HuH-7.5 (cell line): ENCODE data around the gene DOCK4.

ENCODE experiments used
- DNase-seq: peaks from one replicate; pipeline ENCODE4 v3.0.0; 2011; ENCODE audit warnings: low spot score

DOCK4 gene

GRCh38 chr7:112006071-112006470, 200.1 kb downstream of the DOCK4 start:
- DNase-seq: no peak

- no peak for DNase-seq
Measured at GRCh38 chr7:112005205-112005775, 200.9 kb downstream of the DOCK4 start.

DNA sequence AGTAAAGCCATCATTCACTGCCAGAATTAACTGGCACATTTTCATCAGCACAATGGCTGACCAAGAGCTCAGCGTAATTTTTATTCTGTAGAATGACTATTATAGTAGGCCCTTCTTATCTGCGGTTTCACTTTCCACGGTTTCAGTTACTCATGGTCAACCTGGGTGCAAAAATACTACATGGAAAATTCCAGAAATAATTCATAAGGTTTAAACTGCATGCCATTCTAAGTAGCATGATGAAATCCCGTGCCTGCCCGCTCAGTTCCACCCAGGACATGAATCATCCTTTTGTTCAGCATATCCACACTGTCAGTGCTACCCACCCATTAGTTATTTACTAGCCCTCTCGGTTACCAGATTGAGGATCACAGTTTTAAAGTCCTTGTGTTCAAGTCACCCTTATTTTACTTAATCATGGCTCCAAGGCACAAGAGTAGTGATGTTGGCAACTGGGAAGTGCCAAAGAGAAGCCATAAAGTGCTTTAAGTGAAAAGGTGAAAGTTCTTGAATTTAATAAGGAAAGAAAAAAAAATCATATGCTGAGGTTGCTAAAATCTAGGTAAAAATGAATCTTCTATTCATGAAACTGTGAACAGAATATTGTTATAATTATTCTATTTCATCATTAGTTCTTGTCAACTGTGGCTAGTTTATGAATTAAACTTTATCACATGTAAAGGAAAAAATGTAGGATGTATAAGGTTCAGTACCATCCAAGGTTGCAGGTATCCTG, 204.9 kb downstream of the DOCK4 start:
- DNase-seq: no peak

- DNase-seq: no peak
Measured at GRCh38 chr7:111998326-111998725, 207.9 kb downstream of the DOCK4 start.

GRCh38 chr7:111997546-111997945, 208.7 kb downstream of the DOCK4 start:
- no peak for DNase-seq

GRCh38 chr7:111992601-111993000, 213.6 kb downstream of the DOCK4 start:
- DNase-seq: no peak

- no peak for DNase-seq
Measured at GRCh38 chr7:111990643-111991042, 215.6 kb downstream of the DOCK4 start.

DNA sequence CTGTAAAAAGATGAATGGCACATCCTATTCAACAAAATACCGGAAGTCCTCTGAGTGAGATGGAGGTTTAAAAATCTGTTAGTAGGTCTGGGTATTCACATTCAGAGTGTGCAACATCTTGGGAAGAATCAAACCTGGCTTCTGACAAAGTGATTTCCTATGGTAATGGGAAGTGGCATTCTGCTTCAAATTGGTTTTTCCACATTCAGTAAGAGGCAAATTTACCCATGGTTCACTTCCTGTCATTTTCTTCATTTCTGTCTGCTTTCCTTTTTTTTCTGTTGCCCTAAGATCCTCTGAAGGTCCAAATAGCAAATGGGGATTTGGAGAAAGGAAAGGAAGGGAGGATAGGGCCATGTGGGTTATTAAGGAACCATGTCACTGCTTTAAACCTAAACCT, 218.3 kb downstream of the DOCK4 start:
- DNase-seq: no peak

DNA sequence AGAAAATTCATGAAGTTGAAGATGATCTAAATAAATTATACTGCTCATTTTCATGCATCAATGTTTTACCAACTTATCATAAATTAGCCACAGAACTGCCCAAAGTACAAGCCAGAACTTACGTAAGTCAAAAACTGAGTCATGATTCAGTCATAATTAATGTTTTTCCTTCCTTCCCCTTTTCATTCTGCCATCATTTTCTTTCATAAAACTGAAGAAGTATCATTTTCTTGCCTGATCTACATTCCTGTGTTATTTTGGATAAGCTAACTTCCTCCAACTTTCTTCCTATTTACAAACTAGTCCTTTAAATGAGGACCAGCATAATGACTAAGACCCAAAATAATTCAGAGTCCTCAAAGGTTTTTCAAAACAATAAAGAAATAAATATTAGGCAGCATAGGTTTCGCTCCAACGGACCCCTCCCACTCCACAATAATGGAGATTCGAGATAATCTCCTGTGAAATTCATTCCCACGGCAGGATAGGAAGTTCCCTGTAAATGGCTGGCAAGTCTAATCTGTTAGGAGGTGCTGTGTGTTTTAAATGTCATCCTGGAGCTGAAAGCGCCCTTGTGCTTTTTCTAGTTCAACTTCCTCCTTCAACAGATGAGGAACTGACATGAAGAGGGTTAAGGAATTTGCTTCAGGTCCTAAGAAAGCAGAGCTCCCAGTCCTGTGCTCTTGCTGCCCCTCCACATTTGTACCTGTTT, 218.9 kb downstream of the DOCK4 start:
- DNase-seq: no peak

GRCh38 chr7:111986601-111987000, 219.6 kb downstream of the DOCK4 start:
- DNase-seq: no peak

- DNase-seq: no peak
Measured at GRCh38 chr7:111985798-111986197, 220.4 kb downstream of the DOCK4 start.

- no peak for DNase-seq
Measured at GRCh38 chr7:111982804-111983203, 223.4 kb downstream of the DOCK4 start.

- DNase-seq: no peak
Measured at GRCh38 chr7:111982133-111982532, 224.1 kb downstream of the DOCK4 start.

DNA sequence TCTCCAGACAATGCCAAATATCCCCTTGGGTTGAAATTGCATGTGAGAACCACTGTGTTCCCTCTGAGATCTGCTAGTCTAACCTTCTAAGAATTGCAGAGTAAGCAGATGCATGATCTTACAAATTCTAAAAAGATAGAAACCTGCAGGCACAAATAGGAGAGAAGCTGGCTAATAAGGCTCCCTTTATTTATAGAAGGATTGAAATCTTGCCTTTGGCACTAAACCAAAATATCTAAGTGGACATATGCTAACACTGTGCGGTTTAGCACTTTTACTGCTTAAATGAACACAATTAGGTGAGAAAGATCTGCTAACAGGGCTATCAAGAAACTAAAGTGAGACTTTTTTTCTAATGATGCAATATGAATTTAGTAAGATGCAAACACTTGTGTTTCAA, 225.5 kb downstream of the DOCK4 start:
- no peak for DNase-seq

GRCh38 chr7:111975346-111975745, 230.9 kb downstream of the DOCK4 start:
- DNase-seq: no peak

GRCh38 chr7:111960984-111961383, 245.2 kb downstream of the DOCK4 start:
- DNase-seq: no peak

GRCh38 chr7:111958896-111959295, 247.3 kb downstream of the DOCK4 start:
- DNase-seq: no peak

DNA sequence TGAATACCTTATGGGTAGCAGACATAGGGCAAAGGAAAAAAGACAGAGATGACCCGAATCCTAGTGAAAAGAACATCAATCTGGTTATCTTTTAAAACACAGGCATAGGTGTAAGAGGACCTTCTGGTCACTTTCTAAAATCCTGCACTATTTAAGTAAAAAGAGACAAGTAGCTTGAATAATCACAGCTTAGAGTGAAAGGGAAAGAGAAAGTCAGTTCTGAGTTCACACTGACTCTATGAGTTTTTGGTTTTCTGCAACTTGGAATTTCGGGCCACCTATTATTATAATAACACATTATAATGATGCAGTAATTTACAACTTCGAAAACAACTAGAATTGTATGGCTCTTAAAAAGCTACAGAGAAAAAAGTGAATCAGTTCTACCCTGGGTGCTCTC, 247.8 kb downstream of the DOCK4 start:
- DNase-seq: no peak

DNA sequence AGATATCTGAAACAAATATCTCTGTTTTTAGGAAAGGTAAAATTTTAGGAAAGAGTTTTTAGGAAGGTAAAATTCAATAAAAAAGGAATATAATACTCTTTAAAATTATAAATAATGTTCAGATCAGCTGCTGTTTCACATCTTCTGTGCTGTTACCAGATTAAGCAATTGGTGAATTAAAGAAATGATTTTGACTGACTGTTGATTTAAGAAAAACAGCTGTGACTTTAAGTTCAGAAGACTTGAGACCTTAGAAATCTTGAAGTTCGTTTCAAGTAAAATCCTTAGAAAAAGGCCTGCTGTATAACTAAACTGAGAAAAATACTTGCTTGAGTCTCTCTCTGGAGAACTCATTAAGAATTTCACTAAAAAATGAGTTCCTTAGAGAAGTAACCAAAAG, 250.6 kb downstream of the DOCK4 start:
- no peak for DNase-seq

DNA sequence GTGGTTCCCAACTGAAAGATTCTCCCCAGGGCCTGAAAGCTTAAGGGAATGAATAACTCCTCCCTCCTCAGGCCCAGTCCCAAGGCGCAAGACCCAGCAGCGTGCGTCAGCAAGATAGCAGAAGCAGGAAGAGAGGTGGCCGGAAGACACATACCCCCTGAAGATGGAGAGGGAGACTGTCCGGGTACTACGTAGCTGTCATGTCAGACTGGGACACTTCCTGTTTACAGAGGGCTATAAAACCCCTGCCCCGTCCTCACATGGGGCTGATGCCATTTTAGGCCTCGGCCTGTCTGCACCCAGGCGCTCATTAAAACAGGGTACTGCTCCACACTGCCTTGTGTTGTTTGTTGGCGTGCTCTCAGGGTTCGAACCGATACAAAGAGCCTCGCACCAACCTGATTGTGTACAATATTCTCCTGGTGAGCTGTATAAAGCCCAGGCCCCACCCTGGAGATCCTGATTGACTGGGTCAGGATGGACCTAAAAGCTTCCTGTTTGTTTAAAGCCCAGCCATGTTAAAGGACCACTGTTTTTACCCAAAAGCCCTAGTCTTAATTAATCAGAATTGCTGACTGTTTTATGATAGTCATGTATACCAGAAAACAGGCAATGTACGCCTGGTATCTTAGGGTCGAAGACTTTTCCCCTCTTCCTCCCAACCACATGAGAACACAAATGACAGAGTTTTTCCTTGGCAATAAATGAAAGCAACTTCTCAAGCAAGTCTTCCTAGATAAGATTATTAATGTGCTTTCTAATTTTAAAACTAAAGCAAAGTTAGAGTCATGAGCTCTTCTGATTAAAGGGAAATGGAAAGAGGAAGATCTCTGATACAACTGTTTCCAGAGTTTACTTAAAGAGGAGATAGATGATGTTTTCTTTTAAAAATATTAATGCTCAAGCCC, 251.5 kb downstream of the DOCK4 start:
- no peak for DNase-seq

DNA sequence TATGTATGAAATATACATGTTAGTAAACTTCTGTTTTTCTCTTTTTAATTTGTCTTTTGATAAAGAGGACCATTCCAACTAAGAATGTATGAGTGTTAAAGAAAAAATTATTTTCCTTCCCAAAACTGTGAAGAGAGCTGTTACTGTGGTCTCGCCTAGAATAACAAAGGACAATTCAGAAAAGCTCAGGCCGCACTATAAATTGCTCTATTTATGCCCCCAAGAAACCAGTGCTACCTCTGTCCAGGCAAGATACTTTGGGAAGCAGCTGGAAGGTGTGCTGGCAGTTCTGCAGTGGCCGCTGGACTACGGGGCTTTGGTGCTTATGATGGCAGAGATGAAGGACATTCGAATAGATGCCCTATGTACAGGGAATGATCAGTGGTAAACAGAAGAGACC, 252.1 kb downstream of the DOCK4 start:
- no peak for DNase-seq

GRCh38 chr7:111953611-111954010, 252.6 kb downstream of the DOCK4 start:
- DNase-seq: peak; percentile 9
